Glutamatergic neuron (in vitro differentiated cells): ENCODE data around the gene SYT1. TPM values are rescaled to one million over a fixed set of nuclear protein-coding genes. Genes with fewer than 3 reads are reported as not detected.

Source experiments
- DNase-seq: peaks from one replicate; pipeline ENCODE4 v3.0.0; 2022
- H3K27ac Mint-ChIP-seq: one replicate; pipeline ENCODE4 v1.8.0; 2020; ENCODE audit warnings: mild to moderate bottlenecking, mixed read lengths, inconsistent platforms; ENCODE audit not compliant: unreplicated experiment
- H3K27me3 Mint-ChIP-seq: one replicate; pipeline ENCODE4 v1.8.0; 2020; ENCODE audit warnings: mild to moderate bottlenecking, moderate library complexity, mixed read lengths, inconsistent platforms; ENCODE audit not compliant: unreplicated experiment
- H3K36me3 Mint-ChIP-seq: one replicate; pipeline ENCODE4 v1.8.0; 2020; ENCODE audit warnings: mild to moderate bottlenecking, mixed read lengths, inconsistent platforms; ENCODE audit not compliant: unreplicated experiment
- H3K4me1 Mint-ChIP-seq: one replicate; pipeline ENCODE4 v1.8.0; 2020; ENCODE audit warnings: mild to moderate bottlenecking, low read depth, mixed read lengths, inconsistent platforms; ENCODE audit not compliant: unreplicated experiment
- H3K4me3 Mint-ChIP-seq: one replicate; pipeline ENCODE4 v1.8.0; 2020; ENCODE audit warnings: mild to moderate bottlenecking, mixed read lengths, inconsistent platforms; ENCODE audit not compliant: unreplicated experiment
- H3K9me3 Mint-ChIP-seq: one replicate; pipeline ENCODE4 v1.8.0; 2020; ENCODE audit warnings: mild to moderate bottlenecking, moderate library complexity, mixed read lengths, inconsistent platforms; ENCODE audit not compliant: unreplicated experiment
- total RNA-seq: library from RNA; stranded (reverse); fragmentation: NEBNext Ultra II Directional; extraction: Animal tissue kit (Norgen Biotek cat#: 25700); gene quantifications from one replicate; pipeline ENCODE4 v1.2.1, GENCODE V29; 2021; ENCODE audit not compliant: unreplicated experiment
- TF ChIP-seq, protein P1 (sequence below): fragments of 200-600 bp; sonication (generic); IDR thresholded peaks from one replicate; pipeline ENCODE4 v1.5.0; 2021; ENCODE audit not compliant: partially characterized antibody, unreplicated experiment

SYT1 gene
- total RNA-seq, 1 donor from 2014 or later, result 155 TPM

GRCh38 chr12:79331870-79332269 is 467.3 kb downstream of the SYT1 start:
- H3K4me3 Mint-ChIP-seq, result no peak overlapping the region
- no peaks in the 10 kb centered on the region for H3K36me3 Mint-ChIP-seq
- H3K27me3 Mint-ChIP-seq, result peaks cover 2% of the 10 kb centered on the region
- H3K9me3 Mint-ChIP-seq, result peaks cover under 1% of the 10 kb centered on the region
- H3K27ac Mint-ChIP-seq, result no peak overlapping the region
- no peak for DNase-seq
- TF ChIP-seq, protein P1, sequence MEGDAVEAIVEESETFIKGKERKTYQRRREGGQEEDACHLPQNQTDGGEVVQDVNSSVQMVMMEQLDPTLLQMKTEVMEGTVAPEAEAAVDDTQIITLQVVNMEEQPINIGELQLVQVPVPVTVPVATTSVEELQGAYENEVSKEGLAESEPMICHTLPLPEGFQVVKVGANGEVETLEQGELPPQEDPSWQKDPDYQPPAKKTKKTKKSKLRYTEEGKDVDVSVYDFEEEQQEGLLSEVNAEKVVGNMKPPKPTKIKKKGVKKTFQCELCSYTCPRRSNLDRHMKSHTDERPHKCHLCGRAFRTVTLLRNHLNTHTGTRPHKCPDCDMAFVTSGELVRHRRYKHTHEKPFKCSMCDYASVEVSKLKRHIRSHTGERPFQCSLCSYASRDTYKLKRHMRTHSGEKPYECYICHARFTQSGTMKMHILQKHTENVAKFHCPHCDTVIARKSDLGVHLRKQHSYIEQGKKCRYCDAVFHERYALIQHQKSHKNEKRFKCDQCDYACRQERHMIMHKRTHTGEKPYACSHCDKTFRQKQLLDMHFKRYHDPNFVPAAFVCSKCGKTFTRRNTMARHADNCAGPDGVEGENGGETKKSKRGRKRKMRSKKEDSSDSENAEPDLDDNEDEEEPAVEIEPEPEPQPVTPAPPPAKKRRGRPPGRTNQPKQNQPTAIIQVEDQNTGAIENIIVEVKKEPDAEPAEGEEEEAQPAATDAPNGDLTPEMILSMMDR, result no peak
- no peaks in the 10 kb centered on the region for H3K4me1 Mint-ChIP-seq

- Mint-ChIP-seq H3K27ac (no peak overlapping the region), H3K36me3 (no peaks in the 10 kb centered on the region), H3K9me3 (peaks cover 6% of the 10 kb centered on the region), H3K4me3 (no peak overlapping the region), H3K4me1 (no peaks in the 10 kb centered on the region), H3K27me3 (peaks cover 2% of the 10 kb centered on the region)
- DNase-seq, result no peak
- TF ChIP-seq, protein P1, result no peak
These were observed 468.6 kb downstream of the SYT1 start for GRCh38 chr12:79333144-79333543.

DNA sequence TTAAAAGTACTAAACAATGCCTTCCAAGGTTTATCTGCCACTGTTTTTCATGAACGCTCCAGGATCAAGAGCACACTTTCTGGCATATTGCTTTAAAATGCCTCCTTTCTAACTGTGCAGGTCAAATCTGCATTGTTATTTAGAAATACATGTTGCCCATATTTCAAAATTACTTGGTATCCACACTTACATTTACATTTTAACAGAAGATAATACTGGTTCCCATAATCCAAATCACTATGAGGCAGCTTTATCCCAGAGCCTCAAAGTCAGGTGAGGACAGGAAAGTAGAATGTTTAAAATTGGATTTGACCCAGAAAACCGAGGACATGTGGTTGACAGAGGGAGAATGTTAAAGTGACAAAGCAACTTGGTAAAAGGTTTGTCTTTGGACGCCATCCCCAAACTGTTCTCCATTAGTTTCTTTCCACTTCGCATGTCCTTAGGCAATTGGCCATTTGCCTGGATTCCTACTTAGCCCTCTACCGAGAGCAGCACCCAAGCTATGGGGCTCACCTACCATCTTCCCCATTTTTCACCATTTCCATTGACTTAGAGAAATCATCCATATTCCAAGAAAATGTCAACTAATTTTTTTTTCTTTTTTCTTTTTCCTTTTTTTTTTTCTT is 473.2 kb downstream of the SYT1 start:
- Mint-ChIP-seq H3K27ac (no peak overlapping the region), H3K9me3 (peaks cover 11% of the 10 kb centered on the region), H3K4me3 (no peak overlapping the region), H3K4me1 (no peaks in the 10 kb centered on the region), H3K36me3 (peaks cover 4% of the 10 kb centered on the region), H3K27me3 (peaks cover 5% of the 10 kb centered on the region)
- DNase-seq, result no peak
- TF ChIP-seq, protein P1, result no peak

DNA sequence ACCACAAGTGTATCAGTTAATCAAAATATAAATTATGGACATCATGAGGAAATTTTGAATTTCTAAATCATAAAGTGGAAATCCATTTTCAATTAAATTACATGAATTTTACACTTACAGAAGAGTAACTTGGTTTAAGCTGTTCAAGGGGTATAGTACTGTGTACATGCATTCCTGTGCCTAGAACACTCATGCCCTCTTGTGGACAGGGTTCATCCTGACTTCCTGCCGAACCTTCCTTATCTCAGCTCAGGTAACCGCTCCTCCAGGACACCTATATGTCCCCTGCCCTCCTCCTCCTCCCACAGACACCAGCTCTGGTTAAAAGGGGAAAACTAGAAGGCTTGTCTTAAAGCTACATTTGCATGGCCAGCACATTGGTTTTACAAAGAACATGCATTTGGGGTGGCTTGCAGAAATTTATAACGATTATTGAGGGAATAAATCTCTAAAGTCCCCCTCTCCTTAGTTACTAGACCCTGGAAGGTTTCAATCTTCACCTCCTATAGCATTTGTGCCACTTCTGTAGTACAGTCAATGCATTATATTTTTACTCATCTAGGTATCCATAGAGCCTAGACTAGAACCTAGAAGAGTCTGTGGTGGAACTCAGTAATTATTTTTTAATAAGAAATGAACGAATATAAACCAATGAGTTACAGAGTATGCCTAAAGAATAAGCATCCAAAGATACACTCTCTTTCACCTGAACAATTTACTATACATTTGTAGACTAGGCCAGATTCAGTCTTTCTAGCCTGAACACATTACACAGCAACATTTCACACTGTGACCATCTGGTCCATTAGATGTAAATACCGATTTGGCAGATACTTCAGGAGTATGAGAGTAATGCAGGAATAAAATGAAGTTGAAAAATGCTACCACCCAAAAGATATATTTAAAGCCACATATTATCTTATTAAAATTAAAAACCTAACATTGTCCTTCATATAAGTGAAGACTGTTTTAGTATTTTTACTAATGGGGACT is 480.6 kb downstream of the SYT1 start:
- H3K9me3 Mint-ChIP-seq, result peaks cover 8% of the 10 kb centered on the region
- TF ChIP-seq, protein P1, result peak; percentile 28
- no peak for DNase-seq

More for the DNA sequence above, 480.6 kb downstream of the SYT1 start:
- H3K4me1 Mint-ChIP-seq, result peaks cover 22% of the 10 kb centered on the region
- H3K36me3 Mint-ChIP-seq, result peaks cover 4% of the 10 kb centered on the region
- H3K27me3 Mint-ChIP-seq, result peaks cover 6% of the 10 kb centered on the region
- H3K4me3 Mint-ChIP-seq, result no peak overlapping the region
- no peak overlapping the region for H3K27ac Mint-ChIP-seq
